Dermis lymphatic vessel endothelial cell (primary cell): Measurements from ENCODE around the gene PPP1R7. TPM values are rescaled to one million over a fixed set of nuclear protein-coding genes. Genes with fewer than 3 reads are reported as not detected.

Source experiments
- total RNA-seq: library from RNA; depleted of rRNA; stranded (reverse); fragments of >200 nt; gene quantifications from 2 replicates; pipeline ENCODE4 v1.2.1, GENCODE V29; 2014

Gene PPP1R7
- total RNA-seq: 42.2 and 73.9 TPM in 2 replicates

GRCh38 chr2:241149925-241150659 is at the start of gene PPP1R7:
TSS of gene PPP1R7 (plus strand) at chr2:241150467. CDS start at chr2:241150496, 29 bp downstream.

DNA sequence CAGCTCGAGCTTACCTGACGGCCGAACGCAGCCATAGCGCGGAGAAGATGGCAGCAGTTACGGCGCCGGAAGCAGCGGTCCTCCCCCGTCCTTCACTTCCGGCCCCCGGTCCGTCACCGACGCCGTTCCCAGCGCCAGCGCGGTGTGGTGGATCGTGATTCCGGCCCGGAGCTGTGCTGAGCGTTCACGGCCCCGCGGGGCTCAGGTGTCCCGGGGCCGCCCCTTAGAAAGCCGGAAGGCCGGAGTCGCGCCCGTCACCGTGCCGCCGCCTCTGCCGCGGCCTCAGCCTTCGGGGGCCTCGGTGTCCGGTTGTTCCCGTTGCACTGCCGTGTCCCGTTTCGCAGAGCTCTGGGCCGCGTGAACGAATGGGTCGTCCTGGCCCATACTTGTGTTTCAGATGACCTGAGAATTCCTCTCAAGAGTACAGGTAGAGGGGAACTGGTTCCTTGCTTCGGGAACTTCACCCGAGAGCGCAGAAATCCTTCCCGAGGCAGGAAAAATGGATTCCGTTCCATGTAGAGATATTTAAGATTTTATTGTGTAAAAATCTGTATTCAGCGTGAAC is 47.9 kb upstream of the PPP1R7 start, which contains the start of gene MTERF4:
TSS of gene MTERF4 (minus strand) at position 49 of the 565 bp plus-strand sequence. CDS start at position 35, 14 bp downstream.

GRCh38 chr2:241148891-241149674 is 1.2 kb upstream of the PPP1R7 start, which contains the start of gene PASK:
TSS of gene PASK (minus strand) at chr2:241149472. CDS start at chr2:241143032, 6,440 bp downstream.

GRCh38 chr2:241188361-241189092 is 38.3 kb downstream of the PPP1R7 start, which contains the start of gene ANO7:
TSS of gene ANO7 (plus strand) at chr2:241188677. CDS start at chr2:241190064, 1,387 bp downstream.

Other genes with a start within 250 kb of the PPP1R7 start
- gene CROCC2, start 244.1 kb upstream of the PPP1R7 start, total RNA-seq: not detected in 2 replicates
- gene SNED1, start 151.8 kb upstream of the PPP1R7 start, total RNA-seq: 17.9 and 27.4 TPM in 2 replicates
- gene MTERF4, start 48.2 kb upstream of the PPP1R7 start, total RNA-seq: 32.1 and 82.8 TPM in 2 replicates
- 5.9 and 27.3 TPM in 2 replicates for gene PASK, start 995 bp upstream of the PPP1R7 start, total RNA-seq
- 1.2 and 3.0 TPM in 2 replicates for gene ANO7, start 38.2 kb downstream of the PPP1R7 start, total RNA-seq
- gene HDLBP, start 165.2 kb downstream of the PPP1R7 start, total RNA-seq: 759 and 892 TPM in 2 replicates
- 493 and 676 TPM in 2 replicates for gene SEPTIN2, start 165.5 kb downstream of the PPP1R7 start, total RNA-seq
- gene FARP2, start 205.8 kb downstream of the PPP1R7 start, total RNA-seq: 42.1 and 56.5 TPM in 2 replicates